ENCODE data around the gene AGBL1.

DNA sequence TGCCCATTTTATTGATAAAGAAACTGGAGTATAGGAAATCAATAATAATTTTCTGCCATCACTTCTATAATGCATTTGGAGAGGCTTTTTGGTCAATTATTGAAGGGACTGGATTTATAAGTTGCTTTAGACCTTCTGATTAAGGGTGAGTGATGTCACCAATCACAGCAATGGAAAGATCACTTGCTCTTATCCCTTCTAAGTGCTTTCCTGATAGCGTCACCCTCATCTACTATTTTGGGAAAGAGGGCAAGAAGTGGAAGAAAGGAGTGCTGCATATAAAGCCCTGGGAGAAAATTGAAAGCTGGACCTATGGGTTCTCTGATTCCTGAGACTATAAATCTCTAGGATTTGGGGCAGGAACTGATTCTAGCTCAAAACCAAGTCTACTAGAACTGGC lies 771.3 kb downstream of the AGBL1 start:
- TF ChIP-seq TCF7L2 (IDR thresholded peaks at IDR 0.05; ENCODE audit: borderline replicate concordance, low read depth, low read length) = no peak
- TF ChIP-seq ZBTB7A (tag by site-specific recombination; IDR thresholded peaks at IDR 0.05; ENCODE audit: low read depth) = no peak
